Osteoblast (primary cell): ENCODE data around the gene CDHR1. TPM values are rescaled to one million over a fixed set of nuclear protein-coding genes. Genes with fewer than 3 reads are reported as not detected.
A peak's percentile ranks its signal among the peaks of the same experiment; 100 is the strongest.

Source experiments
- DNase-seq: peaks from one replicate; pipeline ENCODE4 v3.0.0; 2011; ENCODE audit warnings: low spot score, mixed read lengths; ENCODE audit not compliant: insufficient read length; ENCODE audit errors: missing footprints
- H2AFZ ChIP-seq: 2 replicates; pipeline ENCODE4 v1.6.0; 2011; ENCODE audit warnings: mild to moderate bottlenecking, low read length
- H3K27ac ChIP-seq: 2 replicates; pipeline ENCODE4 v1.5.1; 2011; ENCODE audit warnings: mild to moderate bottlenecking, low read depth, low read length, moderate library complexity
- H3K27me3 ChIP-seq: 2 replicates; pipeline ENCODE4 v1.6.0; 2012; ENCODE audit warnings: mild to moderate bottlenecking, control low read depth, inconsistent platforms, low read length, moderate library complexity; ENCODE audit not compliant: insufficient read depth
- H3K36me3 ChIP-seq: 2 replicates; pipeline ENCODE4 v1.5.1; 2011; ENCODE audit warnings: mild to moderate bottlenecking, low read length, control low read depth, moderate library complexity; ENCODE audit not compliant: insufficient read depth
- H3K4me1 ChIP-seq: 2 replicates; pipeline ENCODE4 v1.5.1; 2011; ENCODE audit warnings: mild to moderate bottlenecking, low read length, control low read depth, moderate library complexity; ENCODE audit not compliant: insufficient read depth
- H3K4me2 ChIP-seq: 2 replicates; pipeline ENCODE4 v1.6.0; 2011; ENCODE audit warnings: mild to moderate bottlenecking, low read length; ENCODE audit not compliant: insufficient read depth
- H3K4me3 ChIP-seq: fragments of 200-600 bp; sonication (generic); 3 replicates; pipeline ENCODE4 v1.5.1; 2012; ENCODE audit warnings: mild to moderate bottlenecking, low read length, inconsistent platforms; ENCODE audit not compliant: insufficient read depth
- H3K79me2 ChIP-seq: 2 replicates; pipeline ENCODE4 v1.6.0; 2012; ENCODE audit warnings: mild to moderate bottlenecking, low read length, control low read depth, inconsistent platforms; ENCODE audit not compliant: insufficient read depth
- H3K9me3 ChIP-seq: 2 replicates; pipeline ENCODE4 v1.5.1; 2011; ENCODE audit warnings: low read depth, low read length, control low read depth
- H4K20me1 ChIP-seq: 2 replicates; pipeline ENCODE4 v1.6.0; 2012; ENCODE audit warnings: mild to moderate bottlenecking, low read length, control low read depth; ENCODE audit not compliant: insufficient read depth
- CTCF ChIP-seq: IDR thresholded peaks from 2 replicates; pipeline ENCODE4 v1.5.1; 2011; ENCODE audit warnings: mild to moderate bottlenecking, low read depth, low read length, moderate library complexity; ENCODE audit errors: extremely low read depth
- total RNA-seq: library from RNA; depleted of rRNA; stranded (reverse); fragments of >200 nt; gene quantifications from 2 replicates; pipeline ENCODE4 v1.2.3, GENCODE V29; 2012

The CDHR1 gene
- total RNA-seq, 1 donor, result under 0.01 TPM

GRCh38 chr10:84158061-84158460, 36.3 kb upstream of the CDHR1 start:
- Histone ChIP-seq H2AFZ (no peak overlapping the region), H3K36me3 (no peaks in the 10 kb centered on the region), H3K4me2 (no peak overlapping the region), H3K4me1 (no peaks in the 10 kb centered on the region), H3K9me3 (no peaks in the 10 kb centered on the region), H3K79me2 (no peaks in the 10 kb centered on the region), H4K20me1 (no peaks in the 10 kb centered on the region), H3K4me3 (no peak overlapping the region), H3K27me3 (no peaks in the 10 kb centered on the region), H3K27ac (no peak overlapping the region)
- no peak for DNase-seq
- no peak for TF ChIP-seq CTCF

GRCh38 chr10:84158550-84158949, 35.8 kb upstream of the CDHR1 start:
- Histone ChIP-seq H3K4me3 (no peak overlapping the region), H3K4me2 (no peak overlapping the region), H3K36me3 (no peaks in the 10 kb centered on the region), H3K9me3 (no peaks in the 10 kb centered on the region), H2AFZ (no peak overlapping the region), H3K79me2 (no peaks in the 10 kb centered on the region), H3K4me1 (no peaks in the 10 kb centered on the region), H4K20me1 (no peaks in the 10 kb centered on the region), H3K27me3 (no peaks in the 10 kb centered on the region), H3K27ac (no peak overlapping the region)
- TF ChIP-seq CTCF, result no peak
- DNase-seq, result no peak

- H3K4me3 ChIP-seq, result no peak overlapping the region
- H3K27me3 ChIP-seq, result peaks cover 1% of the 10 kb centered on the region
- H4K20me1 ChIP-seq, result no peaks in the 10 kb centered on the region
- H2AFZ ChIP-seq, result peak overlapping the region; percentile 15
- no peak for DNase-seq
- TF ChIP-seq CTCF, result no peak
- H3K27ac ChIP-seq, result no peak overlapping the region
- H3K9me3 ChIP-seq, result no peaks in the 10 kb centered on the region
- H3K4me1 ChIP-seq, result no peaks in the 10 kb centered on the region
- no peaks in the 10 kb centered on the region for H3K79me2 ChIP-seq
- H3K4me2 ChIP-seq, result no peak overlapping the region
- H3K36me3 ChIP-seq, result no peaks in the 10 kb centered on the region
Observed at GRCh38 chr10:84159076-84159685, 35.2 kb upstream of the CDHR1 start.

- no peak for TF ChIP-seq CTCF
- Histone ChIP-seq H3K27me3 (peaks cover 5% of the 10 kb centered on the region), H3K4me1 (no peaks in the 10 kb centered on the region), H3K4me3 (no peak overlapping the region), H3K79me2 (no peaks in the 10 kb centered on the region), H2AFZ (no peak overlapping the region), H3K36me3 (no peaks in the 10 kb centered on the region), H3K9me3 (no peaks in the 10 kb centered on the region), H4K20me1 (no peaks in the 10 kb centered on the region), H3K27ac (no peak overlapping the region), H3K4me2 (no peak overlapping the region)
- no peak for DNase-seq
Observed at GRCh38 chr10:84160663-84161362, 33.5 kb upstream of the CDHR1 start.
